GM12878 (cell line): ENCODE results near the gene IFNAR1. TPM values are rescaled to one million over a fixed set of nuclear protein-coding genes. Genes with fewer than 3 reads are reported as not detected.

Experiments used
- ASH2L ChIP-seq: fragments of 300-600, 200-600 bp; sonication (generic); IDR thresholded peaks from 2 replicates; pipeline ENCODE4 v1.6.1; 2017; ENCODE audit warnings: low read depth, mild to moderate bottlenecking, borderline replicate concordance
- EGR1 ChIP-seq, 2 experiments: IDR thresholded peaks; 1 replicate in 1 of 2; 2 replicates in 1 of 2; pipeline ENCODE4 v1.6.1; 2011 to 2012; ENCODE audit warnings: low read depth in 2 of 2, low read length in 2 of 2, borderline replicate concordance in 1 of 2, mild to moderate bottlenecking in 1 of 2, moderate library complexity in 1 of 2
- GABPA ChIP-seq: IDR thresholded peaks from 2 replicates; pipeline ENCODE4 v1.6.1; 2014; ENCODE audit warnings: antibody characterized with exemption, low read depth, mild to moderate bottlenecking, inconsistent platforms
- HSF1 ChIP-seq: fragments of 150-350 bp; IDR thresholded peaks from 2 replicates; pipeline ENCODE4 v1.6.1; 2014; ENCODE audit warnings: mild to moderate bottlenecking, low read depth, low read length
- MTA2 ChIP-seq: fragments of 450-650 bp; IDR thresholded peaks from 2 replicates; pipeline ENCODE4 v1.6.1; 2016; ENCODE audit warnings: low read depth, mild to moderate bottlenecking, moderate library complexity
- POLR2AphosphoS5 ChIP-seq: IDR thresholded peaks from 2 replicates; pipeline ENCODE4 v1.6.1; 2011; ENCODE audit warnings: mild to moderate bottlenecking, low read length, inconsistent platforms
- RB1 ChIP-seq: fragments of 450-650 bp; formaldehyde crosslinking; IDR thresholded peaks from 2 replicates; pipeline ENCODE4 v1.6.1; 2017; ENCODE audit warnings: mild to moderate bottlenecking, borderline replicate concordance
- SIN3A ChIP-seq: IDR thresholded peaks from 2 replicates; pipeline ENCODE4 v1.6.1; 2012; ENCODE audit warnings: low read depth, low read length, improper control_type of control experiment
- TCF12 ChIP-seq: IDR thresholded peaks from 2 replicates; pipeline ENCODE4 v1.6.1; 2011; ENCODE audit warnings: low read depth, mild to moderate bottlenecking, low read length
- TCF7 ChIP-seq: IDR thresholded peaks from 2 replicates; pipeline ENCODE4 v1.6.1; 2014; ENCODE audit warnings: antibody characterized with exemption, borderline replicate concordance
- USF1 ChIP-seq: IDR thresholded peaks from 2 replicates; pipeline ENCODE4 v1.6.1; 2011; ENCODE audit warnings: borderline replicate concordance, low read depth, mild to moderate bottlenecking, moderate library complexity, mixed read lengths, low read length; ENCODE audit not compliant: insufficient read depth; ENCODE audit errors: extremely low read length
- ZNF207 ChIP-seq: fragments of 450-650 bp; IDR thresholded peaks from 2 replicates; pipeline ENCODE4 v1.6.1; 2014; ENCODE audit warnings: antibody characterized with exemption, mild to moderate bottlenecking, borderline replicate concordance
- ZNF622 ChIP-seq: fragments of 450-650 bp; IDR thresholded peaks from 2 replicates; pipeline ENCODE4 v1.6.1; 2017; ENCODE audit warnings: mild to moderate bottlenecking, inconsistent platforms
- ZZZ3 ChIP-seq: IDR thresholded peaks from 2 replicates; pipeline ENCODE4 v1.6.1; 2011; ENCODE audit warnings: low read depth; ENCODE audit not compliant: control insufficient read depth, insufficient read length
- polyA plus RNA-seq, 11 experiments: library from polyadenylated mRNA; depleted of rRNA in 4 of 11; unstranded in 6 of 11; stranded (reverse) in 5 of 11; fragments of >200 nt; fragmentation: Nextera tagmentation in 4 of 11; fragmentation: Illumina TruSeq in 1 of 11; extraction: Ambion mirVana in 4 of 11; extraction: Trizol in 1 of 11; gene quantifications; 1 replicate in 1 of 11; 2 replicates in 10 of 11; pipeline versions ENCODE4 v1.2.1 to v1.2.3, GENCODE V29; 2011 to 2016; ENCODE audit warnings: inconsistent platforms in 2 of 11, missing spikeins in 2 of 11, low read depth in 1 of 11
- total RNA-seq, 4 experiments: library from RNA; depleted of rRNA in 3 of 4; stranded (reverse); fragments of >200 nt in 3 of 4; fragmentation: Illumina TruSeq in 1 of 4; extraction: Trizol in 1 of 4; gene quantifications; 2 replicates each; pipeline versions ENCODE4 v1.2.1 to v1.2.3, GENCODE V29; 2013 to 2021
- TF ChIP-seq, protein P1 (sequence below): fragments of 150-350 bp; IDR thresholded peaks from 2 replicates; pipeline ENCODE4 v1.6.1; 2016; ENCODE audit warnings: low read depth, low read length
- TF ChIP-seq, protein P2 (sequence below): fragments of 450-650 bp; formaldehyde crosslinking; IDR thresholded peaks from 2 replicates; pipeline ENCODE4 v1.5.0; 2022; ENCODE audit warnings: mild to moderate bottlenecking, missing genetic modification characterization
- TF ChIP-seq, protein P3 (sequence below): fragments of 450-650 bp; IDR thresholded peaks from 2 replicates; pipeline ENCODE4 v1.6.1; 2018; ENCODE audit warnings: borderline replicate concordance, mild to moderate bottlenecking; ENCODE audit not compliant: partially characterized antibody

Gene IFNAR1
- total and polyA plus RNA-seq, 10 of the 15 experiments (the other 5 are each of a cell fraction or from before 2014, with no cell fraction given): 12.0 to 62.4 (median 24.6) TPM

- TF ChIP-seq, protein P1, sequence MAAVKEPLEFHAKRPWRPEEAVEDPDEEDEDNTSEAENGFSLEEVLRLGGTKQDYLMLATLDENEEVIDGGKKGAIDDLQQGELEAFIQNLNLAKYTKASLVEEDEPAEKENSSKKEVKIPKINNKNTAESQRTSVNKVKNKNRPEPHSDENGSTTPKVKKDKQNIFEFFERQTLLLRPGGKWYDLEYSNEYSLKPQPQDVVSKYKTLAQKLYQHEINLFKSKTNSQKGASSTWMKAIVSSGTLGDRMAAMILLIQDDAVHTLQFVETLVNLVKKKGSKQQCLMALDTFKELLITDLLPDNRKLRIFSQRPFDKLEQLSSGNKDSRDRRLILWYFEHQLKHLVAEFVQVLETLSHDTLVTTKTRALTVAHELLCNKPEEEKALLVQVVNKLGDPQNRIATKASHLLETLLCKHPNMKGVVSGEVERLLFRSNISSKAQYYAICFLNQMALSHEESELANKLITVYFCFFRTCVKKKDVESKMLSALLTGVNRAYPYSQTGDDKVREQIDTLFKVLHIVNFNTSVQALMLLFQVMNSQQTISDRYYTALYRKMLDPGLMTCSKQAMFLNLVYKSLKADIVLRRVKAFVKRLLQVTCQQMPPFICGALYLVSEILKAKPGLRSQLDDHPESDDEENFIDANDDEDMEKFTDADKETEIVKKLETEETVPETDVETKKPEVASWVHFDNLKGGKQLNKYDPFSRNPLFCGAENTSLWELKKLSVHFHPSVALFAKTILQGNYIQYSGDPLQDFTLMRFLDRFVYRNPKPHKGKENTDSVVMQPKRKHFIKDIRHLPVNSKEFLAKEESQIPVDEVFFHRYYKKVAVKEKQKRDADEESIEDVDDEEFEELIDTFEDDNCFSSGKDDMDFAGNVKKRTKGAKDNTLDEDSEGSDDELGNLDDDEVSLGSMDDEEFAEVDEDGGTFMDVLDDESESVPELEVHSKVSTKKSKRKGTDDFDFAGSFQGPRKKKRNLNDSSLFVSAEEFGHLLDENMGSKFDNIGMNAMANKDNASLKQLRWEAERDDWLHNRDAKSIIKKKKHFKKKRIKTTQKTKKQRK: no peak
- TF ChIP-seq MTA2 (peak; percentile 96), TCF7 (no peak), EGR1 (IDR thresholded peaks at IDR 0.05; ENCODE audit: borderline replicate concordance in 1 of 2, low read depth in 2 of 2, low read length in 2 of 2) (no peak), HSF1 (no peak), ZZZ3 (no peak), GABPA (no peak), ZNF622 (no peak), SIN3A (no peak), POLR2AphosphoS5 (no peak), TCF12 (peak; percentile 81; the same call in 1 of the 2 replicates), USF1 (no peak), RB1 (no peak), ZNF207 (no peak), ASH2L (no peak)
- TF ChIP-seq, protein P2, sequence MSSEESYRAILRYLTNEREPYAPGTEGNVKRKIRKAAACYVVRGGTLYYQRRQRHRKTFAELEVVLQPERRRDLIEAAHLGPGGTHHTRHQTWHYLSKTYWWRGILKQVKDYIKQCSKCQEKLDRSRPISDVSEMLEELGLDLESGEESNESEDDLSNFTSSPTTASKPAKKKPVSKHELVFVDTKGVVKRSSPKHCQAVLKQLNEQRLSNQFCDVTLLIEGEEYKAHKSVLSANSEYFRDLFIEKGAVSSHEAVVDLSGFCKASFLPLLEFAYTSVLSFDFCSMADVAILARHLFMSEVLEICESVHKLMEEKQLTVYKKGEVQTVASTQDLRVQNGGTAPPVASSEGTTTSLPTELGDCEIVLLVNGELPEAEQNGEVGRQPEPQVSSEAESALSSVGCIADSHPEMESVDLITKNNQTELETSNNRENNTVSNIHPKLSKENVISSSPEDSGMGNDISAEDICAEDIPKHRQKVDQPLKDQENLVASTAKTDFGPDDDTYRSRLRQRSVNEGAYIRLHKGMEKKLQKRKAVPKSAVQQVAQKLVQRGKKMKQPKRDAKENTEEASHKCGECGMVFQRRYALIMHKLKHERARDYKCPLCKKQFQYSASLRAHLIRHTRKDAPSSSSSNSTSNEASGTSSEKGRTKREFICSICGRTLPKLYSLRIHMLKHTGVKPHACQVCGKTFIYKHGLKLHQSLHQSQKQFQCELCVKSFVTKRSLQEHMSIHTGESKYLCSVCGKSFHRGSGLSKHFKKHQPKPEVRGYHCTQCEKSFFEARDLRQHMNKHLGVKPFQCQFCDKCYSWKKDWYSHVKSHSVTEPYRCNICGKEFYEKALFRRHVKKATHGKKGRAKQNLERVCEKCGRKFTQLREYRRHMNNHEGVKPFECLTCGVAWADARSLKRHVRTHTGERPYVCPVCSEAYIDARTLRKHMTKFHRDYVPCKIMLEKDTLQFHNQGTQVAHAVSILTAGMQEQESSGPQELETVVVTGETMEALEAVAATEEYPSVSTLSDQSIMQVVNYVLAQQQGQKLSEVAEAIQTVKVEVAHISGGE (CRISPR knock-in tag): no peak
- TF ChIP-seq, protein P3, sequence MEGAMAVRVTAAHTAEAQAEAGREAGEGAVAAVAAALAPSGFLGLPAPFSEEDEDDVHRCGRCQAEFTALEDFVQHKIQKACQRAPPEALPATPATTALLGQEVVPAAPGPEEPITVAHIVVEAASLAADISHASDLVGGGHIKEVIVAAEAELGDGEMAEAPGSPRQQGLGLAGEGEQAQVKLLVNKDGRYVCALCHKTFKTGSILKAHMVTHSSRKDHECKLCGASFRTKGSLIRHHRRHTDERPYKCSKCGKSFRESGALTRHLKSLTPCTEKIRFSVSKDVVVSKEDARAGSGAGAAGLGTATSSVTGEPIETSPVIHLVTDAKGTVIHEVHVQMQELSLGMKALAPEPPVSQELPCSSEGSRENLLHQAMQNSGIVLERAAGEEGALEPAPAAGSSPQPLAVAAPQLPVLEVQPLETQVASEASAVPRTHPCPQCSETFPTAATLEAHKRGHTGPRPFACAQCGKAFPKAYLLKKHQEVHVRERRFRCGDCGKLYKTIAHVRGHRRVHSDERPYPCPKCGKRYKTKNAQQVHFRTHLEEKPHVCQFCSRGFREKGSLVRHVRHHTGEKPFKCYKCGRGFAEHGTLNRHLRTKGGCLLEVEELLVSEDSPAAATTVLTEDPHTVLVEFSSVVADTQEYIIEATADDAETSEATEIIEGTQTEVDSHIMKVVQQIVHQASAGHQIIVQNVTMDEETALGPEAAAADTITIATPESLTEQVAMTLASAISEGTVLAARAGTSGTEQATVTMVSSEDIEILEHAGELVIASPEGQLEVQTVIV: no peak
Measured at GRCh38 chr21:33384841-33385331, 60.1 kb downstream of the IFNAR1 start (continued).
